PC-9 (cell line): ENCODE measurements around the gene CCNY.

Experiments
- CTCF ChIP-seq: fragments of 200-600 bp; sonication (generic); conservative IDR thresholded peaks from 2 replicates; pipeline ENCODE4 v1.6.1; 2017; ENCODE audit warnings: mixed run types, antibody characterized with exemption, mild to moderate bottlenecking, moderate library complexity
- EZH2 ChIP-seq: fragments of 200-600 bp; sonication (generic); IDR thresholded peaks from 2 replicates; pipeline ENCODE4 v1.8.0; 2017; ENCODE audit warnings: antibody characterized with exemption, low read depth

- TF ChIP-seq EZH2 (no peak), CTCF (no peak)
Observed at GRCh38 chr10:35294506-35294905, 41.8 kb upstream of the CCNY start.
